COLO668 (cell line): ENCODE data around the gene NAA40.

Source experiments
- DNase-seq: peaks from one replicate; lab custom pipeline; 2025; ENCODE audit not compliant: unreplicated experiment; lab: John Stamatoyannopoulos, UW

The NAA40 gene

GRCh38 chr11:64006398-64006797 is 67.6 kb downstream of the NAA40 start:
- DNase-seq: no peak
